ENCODE measurements around the gene CLSTN1. TPM values are rescaled to one million over a fixed set of nuclear protein-coding genes. Genes with fewer than 3 reads are reported as not detected.

CLSTN1 gene
- polyA plus RNA-seq, 3 donors: 23.2 to 28.8 (median 28.8) TPM

- no peak overlapping the region for H3K27ac ChIP-seq (ENCODE audit: low read depth, low read length)
- 67 to 83% (median 78%) methylated on average over 25 of the region's 25 CpGs for WGBS, 3 donors
Measured at GRCh38 chr1:9726905-9727595, 96.7 kb downstream of the CLSTN1 start.

- WGBS, 3 donors: 94 to 97% (median 95%) methylated on average over 6 of the region's 6 CpGs
- H3K27ac ChIP-seq (ENCODE audit: low read depth, low read length): no peak overlapping the region
Measured at GRCh38 chr1:9726406-9726805, 97.4 kb downstream of the CLSTN1 start.

- 74 to 76% (median 76%) methylated on average over 23 to 24 of the region's 24 CpGs for WGBS, 3 donors
- H3K27ac ChIP-seq (ENCODE audit: low read depth, low read length): no peak overlapping the region
Measured at GRCh38 chr1:9724706-9725476, 98.9 kb downstream of the CLSTN1 start.

GRCh38 chr1:9723926-9724325, 99.8 kb downstream of the CLSTN1 start:
- 95 to 99% (median 98%) methylated on average over 6 of the region's 6 CpGs for WGBS, 3 donors
- no peak overlapping the region for H3K27ac ChIP-seq (ENCODE audit: low read depth, low read length)

GRCh38 chr1:9723068-9723805, 100.5 kb downstream of the CLSTN1 start:
- WGBS, 3 donors: 98 to 99% (median 99%) methylated on average over 14 of the region's 14 CpGs
- no peak overlapping the region for H3K27ac ChIP-seq (ENCODE audit: low read depth, low read length)

- WGBS, 3 donors: 88 to 96% (median 94%) methylated on average over 10 of the region's 10 CpGs
- no peak overlapping the region for H3K27ac ChIP-seq (ENCODE audit: low read depth, low read length)
Measured at GRCh38 chr1:9722378-9722749, 101.4 kb downstream of the CLSTN1 start.

- no peak overlapping the region for H3K27ac ChIP-seq (ENCODE audit: low read depth, low read length)
- WGBS, 3 donors: 66 to 77% (median 75%) methylated on average over 27 to 29 of the region's 29 CpGs
Measured at GRCh38 chr1:9721606-9722377, 102.0 kb downstream of the CLSTN1 start.

- 89 to 92% (median 90%) methylated on average over 33 to 34 of the region's 34 CpGs for WGBS, 3 donors
- H3K27ac ChIP-seq (ENCODE audit: low read depth, low read length): no peak overlapping the region
Measured at GRCh38 chr1:9720785-9721605, 102.8 kb downstream of the CLSTN1 start.

GRCh38 chr1:9719978-9720722, 103.6 kb downstream of the CLSTN1 start:
- no peak overlapping the region for H3K27ac ChIP-seq (ENCODE audit: low read depth, low read length)
- 89 to 94% (median 91%) methylated on average over 36 of the region's 36 CpGs for WGBS, 3 donors

- WGBS, 3 donors: 85 to 91% (median 86%) methylated on average over 10 of the region's 10 CpGs
- no peak overlapping the region for H3K27ac ChIP-seq (ENCODE audit: low read depth, low read length)
Measured at GRCh38 chr1:9718006-9718680, 105.6 kb downstream of the CLSTN1 start.

- no peak overlapping the region for H3K27ac ChIP-seq (ENCODE audit: low read depth, low read length)
- 38 to 64% (median 47%) methylated on average over 25 of the region's 25 CpGs for whole genome bisulfite sequencing, 3 donors
Measured at GRCh38 chr1:9717193-9718005, 106.4 kb downstream of the CLSTN1 start.

GRCh38 chr1:9716404-9717192, 107.2 kb downstream of the CLSTN1 start:
- no peak overlapping the region for H3K27ac ChIP-seq (ENCODE audit: low read depth, low read length)
- WGBS, 3 donors: 89 to 95% (median 93%) methylated on average over 29 of the region's 29 CpGs

- H3K27ac ChIP-seq (ENCODE audit: low read depth, low read length): no peak overlapping the region
- 87 to 92% (median 89%) methylated on average over 36 to 40 of the region's 40 CpGs for WGBS, 3 donors
Measured at GRCh38 chr1:9715536-9716226, 108.1 kb downstream of the CLSTN1 start.

- WGBS, 3 donors: 68 to 80% (median 77%) methylated on average over 6 of the region's 6 CpGs
- no peak overlapping the region for H3K27ac ChIP-seq (ENCODE audit: low read depth, low read length)
Measured at GRCh38 chr1:9714257-9714718, 109.5 kb downstream of the CLSTN1 start.

Measured in adipose tissue (tissue), 3 donors.